Measurements from ENCODE around the gene ZNF391. TPM values are rescaled to one million over a fixed set of nuclear protein-coding genes. Genes with fewer than 3 reads are reported as not detected.
"Not testable (repeated sequence)": the region's sequence is repeated elsewhere in the genome, so short reads cannot be mapped to it uniquely, and the experiment has no call there.

The ZNF391 gene
- total RNA-seq, 1 experiment from 2014 or later, result 0.57 TPM

- no peak for DNase-seq (ENCODE audit: low read depth)
These were observed 34.2 kb downstream of the ZNF391 start for GRCh38 chr6:27422651-27423332.

GRCh38 chr6:27424851-27425250 lies 36.3 kb downstream of the ZNF391 start:
- DNase-seq (ENCODE audit: low read depth), result not testable (repeated sequence)

GRCh38 chr6:27426045-27426620 lies 37.6 kb downstream of the ZNF391 start:
- no peak for DNase-seq (ENCODE audit: low read depth)

GRCh38 chr6:27428502-27428901 lies 39.9 kb downstream of the ZNF391 start:
- no peak for DNase-seq (ENCODE audit: low read depth)

- DNase-seq (ENCODE audit: low read depth), result no peak
These were observed 40.4 kb downstream of the ZNF391 start for GRCh38 chr6:27428966-27429365.

- no peak for DNase-seq (ENCODE audit: low read depth)
These were observed 45.2 kb downstream of the ZNF391 start for GRCh38 chr6:27433714-27434113.

- no peak for DNase-seq (ENCODE audit: low read depth)
These were observed 50.8 kb downstream of the ZNF391 start for GRCh38 chr6:27439371-27439770.

GRCh38 chr6:27441001-27441400 lies 52.4 kb downstream of the ZNF391 start:
- no peak for DNase-seq (ENCODE audit: low read depth)

GRCh38 chr6:27442932-27443331 lies 54.4 kb downstream of the ZNF391 start:
- no peak for DNase-seq (ENCODE audit: low read depth)

GRCh38 chr6:27448456-27448855 lies 59.9 kb downstream of the ZNF391 start:
- DNase-seq (ENCODE audit: low read depth), result no peak

- no peak for DNase-seq (ENCODE audit: low read depth)
These were observed 63.3 kb downstream of the ZNF391 start for GRCh38 chr6:27451660-27452390.

GRCh38 chr6:27452496-27452897 lies 63.9 kb downstream of the ZNF391 start:
- no peak for DNase-seq (ENCODE audit: low read depth)

Other genes starting within 250 kb of the ZNF391 start
- gene PRSS16, start 141.1 kb upstream of the ZNF391 start, total RNA-seq (2014; rRNA removed), result not detected in 2 replicates
- gene POM121L2, start 76.5 kb upstream of the ZNF391 start, total RNA-seq (2014; rRNA removed), result not detected in 2 replicates
- gene ZNF184, start 84.3 kb downstream of the ZNF391 start, total RNA-seq (2014; rRNA removed), result 11.5 and 15.7 TPM in 2 replicates

All from LHCN-M2 (cell line).